DND-41 (cell line): ENCODE measurements around the gene SSR3.

Experiments used
- CTCF ChIP-seq: IDR thresholded peaks from 2 replicates; pipeline ENCODE4 v1.5.1; 2012; ENCODE audit warnings: borderline replicate concordance, low read length, moderate library complexity, mild to moderate bottlenecking; ENCODE audit not compliant: poor library complexity, severe bottlenecking; ENCODE audit errors: extremely low read depth
- EZH2 ChIP-seq: IDR thresholded peaks from 3 replicates; pipeline ENCODE4 v1.6.1; 2012; ENCODE audit warnings: borderline replicate concordance, low read depth, mild to moderate bottlenecking, moderate library complexity, low read length, inconsistent platforms; ENCODE audit not compliant: severe bottlenecking

DNA sequence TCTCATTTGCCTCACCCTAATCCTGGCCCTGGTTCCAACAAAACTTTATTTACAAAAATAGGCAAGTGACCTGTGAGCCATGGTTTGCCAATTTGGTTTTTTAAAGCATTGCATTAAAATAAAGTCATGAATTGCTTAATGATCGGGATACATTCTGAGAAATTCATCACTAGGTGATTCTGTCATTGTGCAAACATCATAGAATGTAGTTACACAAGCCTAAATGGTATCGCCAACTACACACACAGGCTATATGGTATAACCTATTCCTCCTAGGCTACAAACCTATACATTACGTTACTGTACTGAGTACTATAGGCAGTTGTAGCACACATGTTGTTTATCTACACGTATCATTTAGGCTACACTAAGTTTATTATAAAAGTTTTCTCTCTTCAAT lies 45.9 kb upstream of the SSR3 start:
- no peak for TF ChIP-seq CTCF
- no peak for TF ChIP-seq EZH2
